Fibroblast of the aortic adventitia (primary cell): Measurements from ENCODE around the gene LRBA. TPM values are rescaled to one million over a fixed set of nuclear protein-coding genes. Genes with fewer than 3 reads are reported as not detected.

Source experiments
- DNase-seq: peaks from one replicate; pipeline ENCODE4 v3.0.0-alpha.2; 2010; ENCODE audit warnings: low read depth
- H3K4me3 ChIP-seq: 2 replicates; pipeline ENCODE4 v1.5.1; 2011; ENCODE audit warnings: low read depth, mild to moderate bottlenecking, control low read depth, low read length, moderate library complexity
- total RNA-seq: library from RNA; depleted of rRNA; stranded (reverse); fragments of >200 nt; gene quantifications from 2 replicates; pipeline ENCODE4 v1.2.3, GENCODE V29; 2012; ENCODE audit warnings: low replicate concordance
- TF ChIP-seq, protein P1 (sequence below): IDR thresholded peaks from 2 replicates; pipeline ENCODE4 v1.5.1; 2011; ENCODE audit warnings: mild to moderate bottlenecking, low read length, control low read depth, inconsistent platforms; ENCODE audit not compliant: insufficient read depth

Gene LRBA
- total RNA-seq, 1 donor = 45.8 TPM

DNA sequence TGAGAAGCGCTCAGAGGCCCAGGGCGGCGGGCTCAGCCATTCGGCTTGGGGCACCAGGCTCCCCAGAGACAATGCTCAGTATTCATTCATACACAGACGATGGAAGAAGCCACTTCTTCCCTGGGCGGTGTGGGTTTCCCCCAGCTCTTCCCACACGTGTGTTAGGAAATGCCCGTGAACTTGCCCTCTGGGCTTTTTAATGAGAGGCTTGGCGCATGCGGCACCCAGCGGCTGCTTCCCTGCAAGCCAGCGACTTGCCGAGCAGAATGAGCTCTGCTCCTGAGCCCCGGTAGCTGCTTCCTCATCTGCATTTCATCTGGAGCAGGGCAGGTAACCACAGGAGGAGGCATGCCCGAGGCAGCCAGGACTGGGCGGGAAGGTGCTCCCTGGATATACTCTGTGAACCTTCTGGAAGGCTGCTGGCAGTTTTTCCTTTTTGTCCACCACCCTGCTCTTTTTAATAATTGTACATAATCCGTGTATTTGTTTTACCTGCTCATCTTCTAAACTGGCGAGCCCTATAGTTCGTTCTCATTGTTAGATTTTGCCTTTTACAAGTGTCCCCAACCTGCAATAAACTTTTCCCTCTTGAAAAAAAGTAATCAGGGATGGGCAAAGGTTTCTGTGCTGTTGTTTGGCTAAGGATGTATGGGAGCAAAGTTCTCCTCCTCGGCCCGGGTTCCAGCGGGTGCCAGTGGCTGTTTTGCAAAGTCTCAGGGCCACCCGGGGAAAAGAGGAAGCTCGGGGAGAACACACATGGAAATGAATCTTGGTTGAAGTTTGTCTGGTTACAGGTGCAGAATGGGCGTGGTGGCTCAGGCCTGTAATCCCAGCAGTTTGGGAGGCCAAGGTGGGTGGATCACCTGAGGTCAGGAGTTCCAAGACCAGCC is 758.0 kb downstream of the LRBA start:
- DNase-seq = no peak
- TF ChIP-seq, protein P1, sequence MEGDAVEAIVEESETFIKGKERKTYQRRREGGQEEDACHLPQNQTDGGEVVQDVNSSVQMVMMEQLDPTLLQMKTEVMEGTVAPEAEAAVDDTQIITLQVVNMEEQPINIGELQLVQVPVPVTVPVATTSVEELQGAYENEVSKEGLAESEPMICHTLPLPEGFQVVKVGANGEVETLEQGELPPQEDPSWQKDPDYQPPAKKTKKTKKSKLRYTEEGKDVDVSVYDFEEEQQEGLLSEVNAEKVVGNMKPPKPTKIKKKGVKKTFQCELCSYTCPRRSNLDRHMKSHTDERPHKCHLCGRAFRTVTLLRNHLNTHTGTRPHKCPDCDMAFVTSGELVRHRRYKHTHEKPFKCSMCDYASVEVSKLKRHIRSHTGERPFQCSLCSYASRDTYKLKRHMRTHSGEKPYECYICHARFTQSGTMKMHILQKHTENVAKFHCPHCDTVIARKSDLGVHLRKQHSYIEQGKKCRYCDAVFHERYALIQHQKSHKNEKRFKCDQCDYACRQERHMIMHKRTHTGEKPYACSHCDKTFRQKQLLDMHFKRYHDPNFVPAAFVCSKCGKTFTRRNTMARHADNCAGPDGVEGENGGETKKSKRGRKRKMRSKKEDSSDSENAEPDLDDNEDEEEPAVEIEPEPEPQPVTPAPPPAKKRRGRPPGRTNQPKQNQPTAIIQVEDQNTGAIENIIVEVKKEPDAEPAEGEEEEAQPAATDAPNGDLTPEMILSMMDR = no peak
- H3K4me3 ChIP-seq = no peak overlapping the region

DNA sequence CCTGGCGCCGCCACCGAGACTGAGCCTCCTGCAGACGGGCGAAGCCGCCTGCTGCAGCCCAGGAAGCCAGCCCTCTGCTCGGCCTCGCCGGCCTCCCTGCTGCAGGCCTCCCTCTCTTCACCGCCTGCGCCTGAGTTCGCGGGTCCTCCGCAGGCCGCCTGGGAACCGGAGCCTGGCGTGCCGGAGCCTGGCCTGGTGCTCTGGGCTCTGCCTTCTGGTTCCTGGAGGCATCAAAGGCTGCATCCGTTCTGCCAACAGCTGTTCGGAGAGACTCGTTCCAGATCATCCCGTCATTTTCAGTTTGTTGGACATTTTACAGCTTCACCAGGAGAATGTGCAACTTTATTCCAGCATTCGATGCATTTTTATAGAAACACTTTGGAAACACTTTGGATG is 758.9 kb downstream of the LRBA start:
- peak; percentile 26 for DNase-seq
- TF ChIP-seq, protein P1 = no peak
- no peak overlapping the region for H3K4me3 ChIP-seq

DNA sequence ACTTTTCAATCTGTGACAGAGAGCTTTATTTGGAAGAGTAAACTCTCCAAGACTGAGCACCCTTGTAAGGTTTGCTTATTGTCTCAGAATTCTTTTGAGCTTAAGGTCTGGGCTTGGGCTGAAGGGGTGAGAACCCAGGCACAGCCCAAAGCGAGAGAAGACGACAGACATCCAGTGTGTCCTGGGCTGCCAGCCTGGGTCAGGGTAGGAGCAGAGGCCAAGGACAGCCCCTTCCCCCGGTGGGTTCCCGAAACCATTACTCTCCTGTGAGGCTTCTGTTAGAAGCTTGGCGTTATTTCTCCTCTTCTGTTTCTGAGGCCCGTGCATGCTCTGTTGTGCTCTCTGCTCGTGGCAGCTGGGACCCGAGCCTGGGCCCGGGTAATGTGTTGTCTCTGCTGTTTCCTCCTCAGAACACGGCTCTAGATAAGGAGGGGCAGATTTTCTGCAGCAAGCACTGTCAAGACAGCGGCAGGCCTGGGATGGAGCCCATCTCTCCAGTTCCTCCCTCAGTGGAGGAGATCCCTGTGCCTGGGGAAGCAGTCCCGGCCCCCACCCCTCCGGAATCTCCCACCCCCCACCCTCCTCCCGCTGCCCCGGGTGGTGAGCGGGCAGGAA is 759.4 kb downstream of the LRBA start:
- TF ChIP-seq, protein P1 = no peak
- DNase-seq = no peak
- H3K4me3 ChIP-seq = no peak overlapping the region

DNA sequence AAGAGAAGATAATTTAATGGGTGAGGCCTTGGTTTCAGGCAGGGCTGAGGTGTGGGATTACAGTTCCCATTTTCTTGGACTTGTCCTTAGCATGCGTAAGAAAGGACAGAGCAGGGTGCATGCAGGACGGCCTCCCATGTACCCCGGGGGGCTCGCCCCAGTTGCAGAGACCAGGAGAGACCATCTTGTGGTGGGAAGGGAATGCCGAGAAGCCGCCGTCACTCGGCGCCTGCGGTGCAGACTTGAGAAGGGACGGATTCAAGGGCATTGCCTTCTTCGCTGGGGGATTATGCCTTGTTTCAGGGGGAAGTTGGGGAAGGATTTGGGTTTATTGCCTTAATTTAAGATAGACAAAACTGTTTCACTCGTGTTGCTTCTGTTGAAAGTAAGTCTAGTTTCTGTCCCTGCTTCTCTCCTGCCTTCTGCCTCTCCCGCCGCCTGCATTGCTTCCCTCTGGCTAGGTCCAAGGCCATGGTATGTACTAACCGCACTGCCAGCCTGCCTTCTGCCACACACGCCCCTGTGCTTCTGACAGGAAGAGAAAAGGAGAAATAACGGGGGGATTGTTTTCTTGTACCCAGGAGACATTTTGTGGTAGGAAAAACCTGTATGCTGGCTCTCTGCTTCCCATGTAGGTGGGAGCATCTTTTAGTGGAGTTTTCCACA is 761.0 kb downstream of the LRBA start:
- TF ChIP-seq, protein P1 = no peak
- no peak overlapping the region for H3K4me3 ChIP-seq
- DNase-seq = no peak

DNA sequence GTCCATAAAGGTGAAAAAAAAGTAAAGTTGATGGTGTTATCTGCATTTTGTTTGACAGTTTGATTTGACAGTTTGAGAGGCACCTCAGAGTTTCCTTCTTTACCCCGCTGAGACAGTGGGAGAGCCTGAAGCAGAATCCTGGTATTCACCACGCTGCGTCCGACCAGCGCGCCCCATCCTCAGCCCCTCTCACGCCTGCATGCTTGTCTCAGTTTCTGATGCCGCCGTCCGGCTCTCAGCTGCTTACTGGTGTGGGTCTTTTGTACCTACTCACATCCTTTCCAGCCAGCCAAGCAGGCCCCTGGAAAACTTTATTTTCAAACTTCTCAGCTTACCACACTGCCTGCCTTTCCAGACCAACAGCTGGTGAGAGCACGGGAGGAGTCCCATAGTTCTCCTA is 761.7 kb downstream of the LRBA start:
- no peak overlapping the region for H3K4me3 ChIP-seq
- TF ChIP-seq, protein P1 = no peak
- no peak for DNase-seq

DNA sequence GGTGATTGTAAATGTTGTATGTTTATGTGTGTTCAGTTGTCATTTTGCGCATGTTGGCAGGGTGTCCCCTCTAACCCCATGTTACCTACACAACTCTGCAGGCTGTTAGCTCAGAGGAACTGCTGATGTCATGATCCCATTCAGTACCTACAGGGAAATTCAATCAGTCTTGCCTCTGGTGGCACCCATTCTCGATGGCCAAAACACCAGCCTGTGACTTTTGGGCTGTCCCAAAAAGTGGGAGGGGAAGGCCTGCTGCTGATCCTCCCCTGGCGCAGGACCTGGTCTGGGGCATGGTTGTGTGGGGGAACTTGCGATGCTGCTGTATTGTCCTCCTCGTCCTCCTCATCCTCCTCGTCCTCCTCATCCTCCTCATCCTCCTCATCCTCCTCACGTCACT is 762.3 kb downstream of the LRBA start:
- no peak for DNase-seq
- TF ChIP-seq, protein P1 = no peak
- no peak overlapping the region for H3K4me3 ChIP-seq
